Heart left ventricle (tissue), 13 donors: ENCODE measurements around the gene CLRN3.

ENCODE experiments used
- POLR2A ChIP-seq, 2 donors: fragments of 450-650 bp; IDR thresholded peaks; one replicate each; pipeline ENCODE4 v1.6.1; 2017; ENCODE audit warnings: antibody characterized with exemption in 2 of 2, mild to moderate bottlenecking in 2 of 2, moderate library complexity in 2 of 2
- TF ChIP-seq, protein P1 (sequence below), 12 donors: fragments of 200-600 bp; sonication (generic) in 4 of 12; IDR thresholded peaks; one replicate each; pipeline versions ENCODE4 v1.5.0 to v1.8.0; 2018 to 2022; ENCODE audit warnings: antibody characterized with exemption in 12 of 12, mild to moderate bottlenecking in 5 of 12
- donor health status: ischemic (EF 13 %, LVEDD 7.1; RV severe dilation, severe dysfunction).
- donor health status: DM: no; HTN: yes; CAD: no.
- donor health status: DM: no; HTN: no; CAD: no.
- donor health status: ischemic (EF 25% LVEDD 6.9; RV normal size, moderate dysfunction).
- donor health status: ischemic (EF 25% LVEDD 5.7; RV mildly dilated, moderate dysfunction).
- donor health status: ischemic (EF 35%, LVEDD 5.7; RV mildly dilated, moderate dysfunction).
- donor health status: nonischemic (EF 11% LVEDD 7.7; RV severe dilation, severe dysfunction).
- donor health status: DM: yes; HTN: yes; CAD: no.
- donor health status: PGD.
- donor health status: ischemic (EF 29% LVEDD 5.4; RV normal size, mild dysfunction).
- donor health status: nonischemic (EF 23%, LVEDD 6.1; RV moderate dilation, normal function).

DNA sequence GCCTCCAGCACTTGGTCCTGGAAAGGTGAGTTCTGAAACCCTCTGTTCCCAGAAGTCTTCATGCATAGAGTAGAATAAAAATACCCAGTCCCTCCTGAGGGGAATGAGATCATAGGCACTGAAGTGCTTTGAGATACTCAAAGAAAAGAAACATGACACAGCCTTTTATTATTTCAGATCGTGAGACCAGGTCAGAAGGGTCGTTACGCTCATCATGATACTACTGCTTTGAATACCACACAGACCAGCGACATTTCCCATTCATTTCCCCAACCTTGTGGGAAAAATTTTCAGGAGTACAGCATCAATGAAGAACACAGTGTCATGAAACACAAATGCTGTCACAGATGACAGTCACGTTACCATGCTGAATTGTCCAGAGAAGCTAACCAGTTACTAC is 15.0 kb downstream of the CLRN3 start:
- TF ChIP-seq, protein P1, sequence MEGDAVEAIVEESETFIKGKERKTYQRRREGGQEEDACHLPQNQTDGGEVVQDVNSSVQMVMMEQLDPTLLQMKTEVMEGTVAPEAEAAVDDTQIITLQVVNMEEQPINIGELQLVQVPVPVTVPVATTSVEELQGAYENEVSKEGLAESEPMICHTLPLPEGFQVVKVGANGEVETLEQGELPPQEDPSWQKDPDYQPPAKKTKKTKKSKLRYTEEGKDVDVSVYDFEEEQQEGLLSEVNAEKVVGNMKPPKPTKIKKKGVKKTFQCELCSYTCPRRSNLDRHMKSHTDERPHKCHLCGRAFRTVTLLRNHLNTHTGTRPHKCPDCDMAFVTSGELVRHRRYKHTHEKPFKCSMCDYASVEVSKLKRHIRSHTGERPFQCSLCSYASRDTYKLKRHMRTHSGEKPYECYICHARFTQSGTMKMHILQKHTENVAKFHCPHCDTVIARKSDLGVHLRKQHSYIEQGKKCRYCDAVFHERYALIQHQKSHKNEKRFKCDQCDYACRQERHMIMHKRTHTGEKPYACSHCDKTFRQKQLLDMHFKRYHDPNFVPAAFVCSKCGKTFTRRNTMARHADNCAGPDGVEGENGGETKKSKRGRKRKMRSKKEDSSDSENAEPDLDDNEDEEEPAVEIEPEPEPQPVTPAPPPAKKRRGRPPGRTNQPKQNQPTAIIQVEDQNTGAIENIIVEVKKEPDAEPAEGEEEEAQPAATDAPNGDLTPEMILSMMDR (IDR thresholded peaks at IDR 0.05): no peak
- TF ChIP-seq POLR2A (IDR thresholded peaks at IDR 0.05): no peak
